Motor neuron (in vitro differentiated cells): ENCODE data around the gene CELF2. TPM values are rescaled to one million over a fixed set of nuclear protein-coding genes. Genes with fewer than 3 reads are reported as not detected.

Source experiments
- ATAC-seq, 8 experiments: fragments of 200-7000 bp; cut with Tn5 transposase; replicated peaks in 6 of 8; 2 replicates each; pipeline ENCODE4 v1.8.0; 2021; ENCODE audit warnings: mild to moderate bottlenecking in 8 of 8, moderate library complexity in 8 of 8
- H3K27ac ChIP-seq, 2 donors: fragments of 250-450 bp; sonication (Bioruptor Pico); 2 replicates each; pipeline ENCODE4 v1.9.0; 2021; ENCODE audit warnings: antibody characterized with exemption in 2 of 2, mild to moderate bottlenecking in 2 of 2, moderate library complexity in 1 of 2
- H3K4me1 ChIP-seq, 2 donors: fragments of 250-450 bp; sonication (Bioruptor Pico); replicated peaks in 1 of 2; 2 replicates each; pipeline ENCODE4 v1.6.1; 2021; ENCODE audit warnings: antibody characterized with exemption in 2 of 2, mild to moderate bottlenecking in 2 of 2, moderate library complexity in 1 of 2
- H3K4me3 ChIP-seq, 5 donors: fragments of 250-450 bp; sonication (Bioruptor Pico); 2 replicates each; pipeline ENCODE4 v1.9.0; 2021; ENCODE audit warnings: antibody characterized with exemption in 5 of 5, mild to moderate bottlenecking in 5 of 5, moderate library complexity in 4 of 5
- WGBS, 10 experiments: fragments of 450-650 bp; shearing (Covaris generic); methylation state at CpG; one replicate each; pipeline ENCODE4 v1.0.0; 2022; 5-methylcytosine and 5-hydroxymethylcytosine counted together
- in situ Hi-C, 9 experiments: fragments of 400-800 bp; cut with MboI; loops; one replicate each; pipeline ENCODE4 v1.15.0; 2021; ENCODE audit warnings: low sequenced_read_pairs in 9 of 9, low pct_unique_long_range_greater_than_20kb in 2 of 9; ENCODE audit not compliant: unreplicated experiment in 9 of 9
- total RNA-seq, 8 experiments: library from RNA; unstranded; fragments of 300-600 nt; gene quantifications; 2 replicates each; pipeline versions ENCODE4 v1.2.3 to v1.2.4, GENCODE V29; 2022

The CELF2 gene
- total RNA-seq, 8 experiments from 2014 or later = 10.4 to 60.9 (median 15.6) TPM

GRCh38 chr10:11280187-11280932 is 262.7 kb downstream of the CELF2 start:
- peaks cover 0 to 15% of the 10 kb centered on the region in 2 donors for H3K4me1 ChIP-seq
- in situ Hi-C loops = no loop called here
- no peak for ATAC-seq
- WGBS, 10 experiments = 73 to 100% (median 95%) methylated on average over 1 to 12 of the region's 25 CpGs; no CpG with 5 or more reads in 5 of the 10 experiments
- H3K27ac ChIP-seq = no peak overlapping the region
- no peak overlapping the region for H3K4me3 ChIP-seq

- in situ Hi-C loops = no loop called here
- no peak overlapping the region for H3K4me3 ChIP-seq
- no peak for ATAC-seq
- no peaks in the 10 kb centered on the region for H3K4me1 ChIP-seq
- H3K27ac ChIP-seq = no peak overlapping the region
- 80 to 100% (median 92%) methylated on average over 2 to 4 of the region's 9 CpGs; no CpG with 5 or more reads in 3 of the 10 experiments for WGBS, 10 experiments
These were observed 264.5 kb downstream of the CELF2 start for GRCh38 chr10:11282156-11282555.

GRCh38 chr10:11282661-11283060 is 265.0 kb downstream of the CELF2 start:
- H3K4me1 ChIP-seq = no peaks in the 10 kb centered on the region
- WGBS, 10 experiments = 68 to 100% (median 98%) methylated on average over 1 to 7 of the region's 8 CpGs; no CpG with 5 or more reads in 2 of the 10 experiments
- in situ Hi-C loops = no loop called here
- ATAC-seq = no peak
- no peak overlapping the region for H3K27ac ChIP-seq
- no peak overlapping the region for H3K4me3 ChIP-seq

- H3K4me1 ChIP-seq = no peaks in the 10 kb centered on the region
- 50 to 100% (median 84%) methylated on average over 1 to 5 of the region's 7 CpGs; no CpG with 5 or more reads in 4 of the 10 experiments for WGBS, 10 experiments
- H3K27ac ChIP-seq = no peak overlapping the region
- ATAC-seq = no peak
- in situ Hi-C loops = no loop called here
- no peak overlapping the region for H3K4me3 ChIP-seq
These were observed 266.8 kb downstream of the CELF2 start for GRCh38 chr10:11284291-11285085.

- in situ Hi-C loops = no loop called here
- 0 to 80% (median 63%) methylated on average over 1 to 3 of the region's 4 CpGs for WGBS, 10 experiments
- no peak overlapping the region for H3K27ac ChIP-seq
- ATAC-seq = peak in 1 of 8 experiments; percentile 60
- H3K4me1 ChIP-seq = no peaks in the 10 kb centered on the region
- no peak overlapping the region for H3K4me3 ChIP-seq
These were observed 267.5 kb downstream of the CELF2 start for GRCh38 chr10:11285171-11285570.

GRCh38 chr10:11286261-11286852 is 268.7 kb downstream of the CELF2 start:
- no peak for ATAC-seq
- Histone ChIP-seq H3K27ac (no peak overlapping the region), H3K4me3 (no peak overlapping the region), H3K4me1 (no peaks in the 10 kb centered on the region)
- 20 to 100% (median 82%) methylated on average over 1 to 6 of the region's 7 CpGs; no CpG with 5 or more reads in 2 of the 10 experiments for WGBS, 10 experiments
- in situ Hi-C loops = no loop called here

- WGBS, 10 experiments = 73 to 100% (median 90%) methylated on average over 2 to 11 of the region's 13 CpGs; no CpG with 5 or more reads in 4 of the 10 experiments
- in situ Hi-C loops = no loop called here
- Histone ChIP-seq H3K27ac (no peak overlapping the region), H3K4me3 (no peak overlapping the region), H3K4me1 (no peaks in the 10 kb centered on the region)
- ATAC-seq = no peak
These were observed 270.6 kb downstream of the CELF2 start for GRCh38 chr10:11288302-11288701.

GRCh38 chr10:11290156-11290890 is 272.7 kb downstream of the CELF2 start:
- in situ Hi-C loops = no loop called here
- Histone ChIP-seq H3K4me1 (no peaks in the 10 kb centered on the region), H3K27ac (no peak overlapping the region), H3K4me3 (no peak overlapping the region)
- ATAC-seq = no peak
- 69 to 99% (median 96%) methylated on average over 5 to 16 of the region's 24 CpGs; no CpG with 5 or more reads in 2 of the 10 experiments for WGBS, 10 experiments

GRCh38 chr10:11292576-11293302 is 275.1 kb downstream of the CELF2 start:
- H3K4me1 ChIP-seq = no peaks in the 10 kb centered on the region
- H3K27ac ChIP-seq = no peak overlapping the region
- no peak overlapping the region for H3K4me3 ChIP-seq
- in situ Hi-C loops = no loop called here
- 50 to 100% (median 90%) methylated on average over 1 to 8 of the region's 14 CpGs; no CpG with 5 or more reads in 1 of the 10 experiments for WGBS, 10 experiments
- ATAC-seq = no peak

GRCh38 chr10:11293332-11293731 is 275.7 kb downstream of the CELF2 start:
- 52 to 100% (median 92%) methylated on average over 1 to 7 of the region's 7 CpGs; no CpG with 5 or more reads in 2 of the 10 experiments for WGBS, 10 experiments
- in situ Hi-C loops = no loop called here
- no peak overlapping the region for H3K4me3 ChIP-seq
- no peaks in the 10 kb centered on the region for H3K4me1 ChIP-seq
- ATAC-seq = no peak
- no peak overlapping the region for H3K27ac ChIP-seq

GRCh38 chr10:11294831-11295450 is 277.3 kb downstream of the CELF2 start:
- Histone ChIP-seq H3K4me3 (no peak overlapping the region), H3K27ac (no peak overlapping the region), H3K4me1 (no peaks in the 10 kb centered on the region)
- 30 to 94% (median 81%) methylated on average over 2 to 6 of the region's 6 CpGs for WGBS, 10 experiments
- no peak for ATAC-seq
- in situ Hi-C loops = no loop called here

GRCh38 chr10:11295492-11295891 is 277.8 kb downstream of the CELF2 start:
- no peak overlapping the region for H3K4me3 ChIP-seq
- H3K27ac ChIP-seq = no peak overlapping the region
- in situ Hi-C loops = no loop called here
- 42 to 100% (median 84%) methylated on average over 1 to 3 of the region's 3 CpGs; no CpG with 5 or more reads in 6 of the 10 experiments for WGBS, 10 experiments
- no peaks in the 10 kb centered on the region for H3K4me1 ChIP-seq
- no peak for ATAC-seq
